Neural cell (in vitro differentiated cells): ENCODE measurements around the gene HMGB1.

ENCODE experiments used
- EP300 ChIP-seq: fragments of 450-650 bp; conservative IDR thresholded peaks from 2 replicates; pipeline ENCODE4 v1.6.1; 2014; ENCODE audit warnings: antibody characterized with exemption, mild to moderate bottlenecking, moderate library complexity; ENCODE audit not compliant: poor library complexity, severe bottlenecking
- EZH2 ChIP-seq: fragments of 200-600, 300-800 bp; shearing (Covaris generic), sonication (generic); IDR thresholded peaks from 2 replicates; pipeline ENCODE4 v1.6.1; 2014; ENCODE audit warnings: antibody characterized with exemption, low read length, borderline replicate concordance, mild to moderate bottlenecking; ENCODE audit not compliant: insufficient read depth, poor library complexity, severe bottlenecking
- MXI1 ChIP-seq: fragments of 450-650 bp; conservative IDR thresholded peaks from 2 replicates; pipeline ENCODE4 v1.6.1; 2014; ENCODE audit warnings: antibody characterized with exemption, mild to moderate bottlenecking; ENCODE audit not compliant: poor library complexity, severe bottlenecking
- POLR2AphosphoS5 ChIP-seq: IDR thresholded peaks from 2 replicates; pipeline ENCODE4 v1.6.1; 2012
- RAD21 ChIP-seq: fragments of 450-650 bp; conservative IDR thresholded peaks from 2 replicates; pipeline ENCODE4 v1.6.1; 2014; ENCODE audit warnings: antibody characterized with exemption, mild to moderate bottlenecking, moderate library complexity
- SMC3 ChIP-seq: fragments of 450-650 bp; conservative IDR thresholded peaks from 2 replicates; pipeline ENCODE4 v1.6.1; 2014; ENCODE audit warnings: antibody characterized with exemption, mild to moderate bottlenecking, moderate library complexity; ENCODE audit not compliant: poor library complexity
- TAF1 ChIP-seq: IDR thresholded peaks from 2 replicates; pipeline ENCODE4 v1.6.1; 2012; ENCODE audit warnings: low read depth
- TF ChIP-seq, protein P1 (sequence below): fragments of 450-650 bp; IDR thresholded peaks from 2 replicates; pipeline ENCODE4 v1.5.1; 2014; ENCODE audit warnings: antibody characterized with exemption, mild to moderate bottlenecking, moderate library complexity; ENCODE audit not compliant: poor library complexity, severe bottlenecking
- TF ChIP-seq, protein P2 (sequence below): IDR thresholded peaks from 2 replicates; pipeline ENCODE4 v1.6.1; 2012; ENCODE audit warnings: borderline replicate concordance

DNA sequence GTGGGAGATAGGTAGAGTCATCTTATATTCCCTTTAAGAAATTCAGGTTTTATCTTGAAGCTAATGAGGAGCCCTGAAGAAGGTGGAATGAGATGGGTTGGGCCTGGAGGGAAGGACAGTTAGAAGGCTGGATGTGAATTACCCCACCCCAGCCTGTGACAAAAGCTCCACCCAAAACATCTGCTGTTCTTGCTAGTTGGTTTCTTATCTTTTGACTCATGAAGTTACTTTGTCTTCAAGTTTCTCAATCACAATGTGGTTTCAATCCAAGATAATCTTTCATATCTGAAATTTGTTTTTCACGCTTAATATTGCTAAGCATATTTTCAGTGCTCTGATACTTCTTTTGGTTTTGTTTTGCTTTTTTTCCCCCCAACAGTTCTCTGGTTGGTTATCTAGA is 38.3 kb upstream of the HMGB1 start:
- TF ChIP-seq, protein P1, sequence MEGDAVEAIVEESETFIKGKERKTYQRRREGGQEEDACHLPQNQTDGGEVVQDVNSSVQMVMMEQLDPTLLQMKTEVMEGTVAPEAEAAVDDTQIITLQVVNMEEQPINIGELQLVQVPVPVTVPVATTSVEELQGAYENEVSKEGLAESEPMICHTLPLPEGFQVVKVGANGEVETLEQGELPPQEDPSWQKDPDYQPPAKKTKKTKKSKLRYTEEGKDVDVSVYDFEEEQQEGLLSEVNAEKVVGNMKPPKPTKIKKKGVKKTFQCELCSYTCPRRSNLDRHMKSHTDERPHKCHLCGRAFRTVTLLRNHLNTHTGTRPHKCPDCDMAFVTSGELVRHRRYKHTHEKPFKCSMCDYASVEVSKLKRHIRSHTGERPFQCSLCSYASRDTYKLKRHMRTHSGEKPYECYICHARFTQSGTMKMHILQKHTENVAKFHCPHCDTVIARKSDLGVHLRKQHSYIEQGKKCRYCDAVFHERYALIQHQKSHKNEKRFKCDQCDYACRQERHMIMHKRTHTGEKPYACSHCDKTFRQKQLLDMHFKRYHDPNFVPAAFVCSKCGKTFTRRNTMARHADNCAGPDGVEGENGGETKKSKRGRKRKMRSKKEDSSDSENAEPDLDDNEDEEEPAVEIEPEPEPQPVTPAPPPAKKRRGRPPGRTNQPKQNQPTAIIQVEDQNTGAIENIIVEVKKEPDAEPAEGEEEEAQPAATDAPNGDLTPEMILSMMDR: no peak
- no peak for TF ChIP-seq MXI1
- TF ChIP-seq, protein P2, sequence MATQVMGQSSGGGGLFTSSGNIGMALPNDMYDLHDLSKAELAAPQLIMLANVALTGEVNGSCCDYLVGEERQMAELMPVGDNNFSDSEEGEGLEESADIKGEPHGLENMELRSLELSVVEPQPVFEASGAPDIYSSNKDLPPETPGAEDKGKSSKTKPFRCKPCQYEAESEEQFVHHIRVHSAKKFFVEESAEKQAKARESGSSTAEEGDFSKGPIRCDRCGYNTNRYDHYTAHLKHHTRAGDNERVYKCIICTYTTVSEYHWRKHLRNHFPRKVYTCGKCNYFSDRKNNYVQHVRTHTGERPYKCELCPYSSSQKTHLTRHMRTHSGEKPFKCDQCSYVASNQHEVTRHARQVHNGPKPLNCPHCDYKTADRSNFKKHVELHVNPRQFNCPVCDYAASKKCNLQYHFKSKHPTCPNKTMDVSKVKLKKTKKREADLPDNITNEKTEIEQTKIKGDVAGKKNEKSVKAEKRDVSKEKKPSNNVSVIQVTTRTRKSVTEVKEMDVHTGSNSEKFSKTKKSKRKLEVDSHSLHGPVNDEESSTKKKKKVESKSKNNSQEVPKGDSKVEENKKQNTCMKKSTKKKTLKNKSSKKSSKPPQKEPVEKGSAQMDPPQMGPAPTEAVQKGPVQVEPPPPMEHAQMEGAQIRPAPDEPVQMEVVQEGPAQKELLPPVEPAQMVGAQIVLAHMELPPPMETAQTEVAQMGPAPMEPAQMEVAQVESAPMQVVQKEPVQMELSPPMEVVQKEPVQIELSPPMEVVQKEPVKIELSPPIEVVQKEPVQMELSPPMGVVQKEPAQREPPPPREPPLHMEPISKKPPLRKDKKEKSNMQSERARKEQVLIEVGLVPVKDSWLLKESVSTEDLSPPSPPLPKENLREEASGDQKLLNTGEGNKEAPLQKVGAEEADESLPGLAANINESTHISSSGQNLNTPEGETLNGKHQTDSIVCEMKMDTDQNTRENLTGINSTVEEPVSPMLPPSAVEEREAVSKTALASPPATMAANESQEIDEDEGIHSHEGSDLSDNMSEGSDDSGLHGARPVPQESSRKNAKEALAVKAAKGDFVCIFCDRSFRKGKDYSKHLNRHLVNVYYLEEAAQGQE: no peak
- TF ChIP-seq EZH2: no peak
- TF ChIP-seq POLR2AphosphoS5: no peak
- TF ChIP-seq TAF1: no peak
- no peak for TF ChIP-seq EP300
- no peak for TF ChIP-seq SMC3
- TF ChIP-seq RAD21: no peak
